K562 (cell line): ENCODE measurements around the gene RNF217. TPM values are rescaled to one million over a fixed set of nuclear protein-coding genes. Genes with fewer than 3 reads are reported as not detected.
A peak's percentile ranks its signal among the peaks of the same experiment; 100 is the strongest.

ENCODE experiments used
- ARID1B ChIP-seq: fragments of 450-650 bp; IDR thresholded peaks from 2 replicates; pipeline ENCODE4 v1.6.1; 2016; ENCODE audit warnings: antibody characterized with exemption, mild to moderate bottlenecking, inconsistent platforms
- BRD9 ChIP-seq: fragments of 450-650 bp; IDR thresholded peaks from 2 replicates; pipeline ENCODE4 v1.6.1; 2018; ENCODE audit warnings: low read depth; ENCODE audit not compliant: partially characterized antibody
- EGR1 ChIP-seq: fragments of 450-650 bp; conservative IDR thresholded peaks from 2 replicates; pipeline ENCODE4 v1.6.1; 2017; ENCODE audit warnings: mild to moderate bottlenecking
- ETV6 ChIP-seq, 3 experiments: fragments of 150-350 bp in 1 of 3; sonication (generic) in 1 of 3; formaldehyde crosslinking in 1 of 3; IDR thresholded peaks; 2 replicates each; pipeline versions ENCODE4 v1.6.1 to v1.8.0; 2014 to 2022; ENCODE audit warnings: borderline replicate concordance in 2 of 3, low read depth in 2 of 3, antibody characterized with exemption in 1 of 3, low read length in 1 of 3, mild to moderate bottlenecking in 1 of 3, missing genetic modification reagents in 1 of 3
- FIP1L1 ChIP-seq: fragments of 200-400 bp; formaldehyde crosslinking; IDR thresholded peaks from 2 replicates; pipeline ENCODE4 v1.6.1; 2018; ENCODE audit warnings: mild to moderate bottlenecking, low read depth, low read length; ENCODE audit not compliant: poor library complexity, severe bottlenecking
- HDAC6 ChIP-seq: IDR thresholded peaks from 2 replicates; pipeline ENCODE4 v1.6.1; 2012; ENCODE audit warnings: low read depth, mild to moderate bottlenecking, control low read depth, inconsistent platforms, low read length, moderate library complexity
- KLF1 ChIP-seq: fragments of 450-650 bp; IDR thresholded peaks from 2 replicates; pipeline ENCODE4 v1.6.1; 2016; ENCODE audit warnings: missing genetic modification characterization, missing compliant biosample characterization
- MAZ ChIP-seq, 2 experiments: fragments of 450-650 bp in 1 of 2; sonication (generic) in 1 of 2; formaldehyde crosslinking; IDR thresholded peaks in 1 of 2; conservative IDR thresholded peaks in 1 of 2; 2 replicates each; pipeline versions ENCODE4 v1.4.0 to v1.5.0; 2020; ENCODE audit warnings: mild to moderate bottlenecking in 1 of 2, missing genetic modification reagents in 1 of 2
- MXI1 ChIP-seq: IDR thresholded peaks from 2 replicates; pipeline ENCODE4 v1.6.1; 2011; ENCODE audit warnings: low read depth, mild to moderate bottlenecking, improper control_type of control experiment, low read length
- PHF20 ChIP-seq: fragments of 450-650 bp; IDR thresholded peaks from 2 replicates; pipeline ENCODE4 v1.6.1; 2018; ENCODE audit not compliant: partially characterized antibody
- SMARCB1 ChIP-seq: IDR thresholded peaks from 2 replicates; pipeline ENCODE4 v1.6.1; 2011; ENCODE audit warnings: improper control_type of control experiment, low read depth; ENCODE audit not compliant: insufficient read length
- ZNF253 ChIP-seq: fragments of 250-450 bp; sonication (Bioruptor Pico); conservative IDR thresholded peaks from 2 replicates; pipeline ENCODE4 v1.6.1; 2021; ENCODE audit warnings: mild to moderate bottlenecking
- ZNF584 ChIP-seq: fragments of 200-800 bp; sonication (Bioruptor generic); IDR thresholded peaks from 2 replicates; pipeline ENCODE4 v1.6.1; 2016; ENCODE audit warnings: low read depth, mild to moderate bottlenecking, missing genetic modification characterization, missing compliant biosample characterization
- polyA plus RNA-seq, 8 experiments: library from polyadenylated mRNA; depleted of rRNA in 4 of 8; stranded (reverse) in 5 of 8; unstranded in 3 of 8; fragments of >200 nt; fragmentation: Nextera tagmentation in 2 of 8; fragmentation: Illumina TruSeq in 1 of 8; extraction: Ambion mirVana in 2 of 8; extraction: Trizol in 1 of 8; gene quantifications; 2 replicates each; pipeline versions ENCODE4 v1.2.1 to v1.2.3, GENCODE V29; 2011 to 2014; ENCODE audit warnings: inconsistent platforms in 1 of 8, missing spikeins in 1 of 8
- total RNA-seq, 7 experiments: library from RNA; depleted of rRNA in 6 of 7; stranded (reverse); fragments of >200 nt in 6 of 7; fragmentation: Illumina TruSeq in 2 of 7; extraction: Trizol in 2 of 7; gene quantifications; 2 replicates each; pipeline versions ENCODE4 v1.2.1 to v1.2.3, GENCODE V29; 2011 to 2021; ENCODE audit warnings: low replicate concordance in 1 of 7
- TF ChIP-seq, protein P1 (sequence below): fragments of 250-450 bp; sonication (Bioruptor Pico); IDR thresholded peaks from 2 replicates; pipeline ENCODE4 v1.6.1; 2021; ENCODE audit warnings: mild to moderate bottlenecking
- TF ChIP-seq, protein P2 (sequence below): fragments of 250-450 bp; sonication (Bioruptor Pico); IDR thresholded peaks from 2 replicates; pipeline ENCODE4 v1.8.0; 2022; ENCODE audit warnings: inconsistent platforms, mild to moderate bottlenecking, moderate library complexity, borderline replicate concordance
- TF ChIP-seq, protein P3 (sequence below): fragments of 450-650 bp; IDR thresholded peaks from 2 replicates; pipeline ENCODE4 v1.7.0; 2016; ENCODE audit warnings: borderline replicate concordance
- TF ChIP-seq, protein P4 (sequence below): sonication (generic); formaldehyde crosslinking; IDR thresholded peaks from 2 replicates; pipeline ENCODE4 v1.9.0; 2022; ENCODE audit warnings: mild to moderate bottlenecking, missing genetic modification reagents
- TF ChIP-seq, protein P5 (sequence below): IDR thresholded peaks from 2 replicates; pipeline ENCODE4 v1.6.1; 2014; ENCODE audit warnings: antibody characterized with exemption

RNF217 gene
- total and polyA plus RNA-seq, 9 of the 15 experiments (the other 6 are each of a cell fraction or from before 2014, with no cell fraction given), result 2.9 to 25.6 (median 12.0) TPM

DNA sequence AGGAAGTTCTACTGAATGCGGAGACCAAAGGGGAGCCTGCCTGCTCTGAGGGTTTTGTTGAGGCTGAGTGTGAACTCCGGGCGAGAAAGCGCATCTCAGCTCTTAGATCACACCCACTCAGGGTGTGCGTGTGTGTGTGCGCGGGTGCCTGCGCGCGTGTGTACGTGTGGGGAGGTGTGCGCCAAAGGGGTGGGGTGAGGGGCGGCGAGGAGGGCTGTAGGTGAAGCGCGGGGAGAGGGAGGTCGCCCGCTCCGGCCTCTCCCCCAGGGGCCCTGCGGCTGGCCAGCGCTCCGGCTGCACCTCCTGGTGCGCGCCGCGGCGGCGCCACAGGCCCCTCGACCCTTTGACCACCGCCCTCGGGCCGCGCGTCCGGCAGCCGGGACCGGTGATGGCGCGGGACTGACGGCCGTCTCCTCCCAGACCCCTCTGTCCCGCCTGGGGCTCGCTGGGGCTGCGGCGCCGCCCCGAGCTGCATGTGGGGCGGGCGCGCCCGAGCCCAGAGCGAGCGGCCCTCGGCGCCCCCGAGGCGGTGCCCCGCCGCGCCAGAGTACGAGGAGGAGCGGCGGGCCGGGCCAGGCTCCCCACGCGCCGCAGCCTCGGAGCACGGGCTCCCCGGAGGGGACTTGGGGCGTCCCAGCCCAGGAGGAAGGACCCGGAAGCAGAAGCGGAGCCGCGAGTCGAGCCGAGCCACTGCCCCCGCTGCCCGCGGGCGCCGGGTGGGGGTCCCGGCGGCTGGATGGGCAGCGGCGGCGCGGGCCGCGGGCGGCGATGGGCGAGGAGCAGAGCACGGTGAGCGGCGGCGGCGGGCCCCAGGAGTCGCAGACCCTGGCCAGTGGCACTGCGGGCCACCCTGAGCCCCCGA is at the start of gene RNF217 (continued):
- TF ChIP-seq ZNF584 (CRISPR knock-in tag) (0 out of 2 replicates have a peak, but pooled peaks have one; percentile 38), BRD9 (peak; percentile 61), HDAC6 (no peak), ETV6 (IDR thresholded peaks at IDR 0.05; ENCODE audit: borderline replicate concordance in 1 of 2, low read depth in 2 of 2, low read length in 1 of 2) (no peak), ETV6 (CRISPR knock-in tag; IDR thresholded peaks at IDR 0.05; ENCODE audit: borderline replicate concordance) (no peak), EGR1 (peak; percentile 70), SMARCB1 (no peak), FIP1L1 (no peak), MXI1 (0 out of 2 replicates have a peak, but pooled peaks have one; percentile 25), MAZ (CRISPR knock-in tag; conservative IDR thresholded peaks at IDR 0.05 in 1 of 2, IDR thresholded peaks at IDR 0.05 in 1 of 2) (peak in 1 of 2 experiments; percentile 86; a peak in 3 of 4 replicates), KLF1 (tag) (0 out of 2 replicates have a peak, but pooled peaks have one; percentile 33), PHF20 (no peak), ZNF253 (CRISPR knock-in tag) (no peak), ARID1B (peak; percentile 5; the same call in 1 of the 2 replicates)
- TF ChIP-seq, protein P1, sequence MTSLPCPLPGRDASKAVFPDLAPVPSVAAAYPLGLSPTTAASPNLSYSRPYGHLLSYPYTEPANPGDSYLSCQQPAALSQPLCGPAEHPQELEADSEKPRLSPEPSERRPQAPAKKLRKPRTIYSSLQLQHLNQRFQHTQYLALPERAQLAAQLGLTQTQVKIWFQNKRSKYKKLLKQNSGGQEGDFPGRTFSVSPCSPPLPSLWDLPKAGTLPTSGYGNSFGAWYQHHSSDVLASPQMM, result no peak
- TF ChIP-seq, protein P2, sequence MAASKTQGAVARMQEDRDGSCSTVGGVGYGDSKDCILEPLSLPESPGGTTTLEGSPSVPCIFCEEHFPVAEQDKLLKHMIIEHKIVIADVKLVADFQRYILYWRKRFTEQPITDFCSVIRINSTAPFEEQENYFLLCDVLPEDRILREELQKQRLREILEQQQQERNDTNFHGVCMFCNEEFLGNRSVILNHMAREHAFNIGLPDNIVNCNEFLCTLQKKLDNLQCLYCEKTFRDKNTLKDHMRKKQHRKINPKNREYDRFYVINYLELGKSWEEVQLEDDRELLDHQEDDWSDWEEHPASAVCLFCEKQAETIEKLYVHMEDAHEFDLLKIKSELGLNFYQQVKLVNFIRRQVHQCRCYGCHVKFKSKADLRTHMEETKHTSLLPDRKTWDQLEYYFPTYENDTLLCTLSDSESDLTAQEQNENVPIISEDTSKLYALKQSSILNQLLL (CRISPR knock-in tag), result no peak
- TF ChIP-seq, protein P3, sequence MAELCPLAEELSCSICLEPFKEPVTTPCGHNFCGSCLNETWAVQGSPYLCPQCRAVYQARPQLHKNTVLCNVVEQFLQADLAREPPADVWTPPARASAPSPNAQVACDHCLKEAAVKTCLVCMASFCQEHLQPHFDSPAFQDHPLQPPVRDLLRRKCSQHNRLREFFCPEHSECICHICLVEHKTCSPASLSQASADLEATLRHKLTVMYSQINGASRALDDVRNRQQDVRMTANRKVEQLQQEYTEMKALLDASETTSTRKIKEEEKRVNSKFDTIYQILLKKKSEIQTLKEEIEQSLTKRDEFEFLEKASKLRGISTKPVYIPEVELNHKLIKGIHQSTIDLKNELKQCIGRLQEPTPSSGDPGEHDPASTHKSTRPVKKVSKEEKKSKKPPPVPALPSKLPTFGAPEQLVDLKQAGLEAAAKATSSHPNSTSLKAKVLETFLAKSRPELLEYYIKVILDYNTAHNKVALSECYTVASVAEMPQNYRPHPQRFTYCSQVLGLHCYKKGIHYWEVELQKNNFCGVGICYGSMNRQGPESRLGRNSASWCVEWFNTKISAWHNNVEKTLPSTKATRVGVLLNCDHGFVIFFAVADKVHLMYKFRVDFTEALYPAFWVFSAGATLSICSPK, result no peak
- TF ChIP-seq, protein P4, sequence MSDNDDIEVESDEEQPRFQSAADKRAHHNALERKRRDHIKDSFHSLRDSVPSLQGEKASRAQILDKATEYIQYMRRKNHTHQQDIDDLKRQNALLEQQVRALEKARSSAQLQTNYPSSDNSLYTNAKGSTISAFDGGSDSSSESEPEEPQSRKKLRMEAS (CRISPR knock-in tag), result peak; percentile 15; the same call in 1 of the 2 replicates
- TF ChIP-seq, protein P5, sequence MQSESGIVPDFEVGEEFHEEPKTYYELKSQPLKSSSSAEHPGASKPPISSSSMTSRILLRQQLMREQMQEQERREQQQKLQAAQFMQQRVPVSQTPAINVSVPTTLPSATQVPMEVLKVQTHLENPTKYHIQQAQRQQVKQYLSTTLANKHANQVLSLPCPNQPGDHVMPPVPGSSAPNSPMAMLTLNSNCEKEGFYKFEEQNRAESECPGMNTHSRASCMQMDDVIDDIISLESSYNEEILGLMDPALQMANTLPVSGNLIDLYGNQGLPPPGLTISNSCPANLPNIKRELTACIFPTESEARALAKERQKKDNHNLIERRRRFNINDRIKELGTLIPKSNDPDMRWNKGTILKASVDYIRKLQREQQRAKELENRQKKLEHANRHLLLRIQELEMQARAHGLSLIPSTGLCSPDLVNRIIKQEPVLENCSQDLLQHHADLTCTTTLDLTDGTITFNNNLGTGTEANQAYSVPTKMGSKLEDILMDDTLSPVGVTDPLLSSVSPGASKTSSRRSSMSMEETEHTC, result no peak
